GM12875 (cell line): ENCODE results near the gene RPS3.

Experiments
- H3K4me3 ChIP-seq: one replicate; pipeline ENCODE4 v1.5.1; 2011; ENCODE audit warnings: low read depth, low read length, control low read depth
- TF ChIP-seq, protein P1 (sequence below): IDR thresholded peaks from 2 replicates; pipeline ENCODE4 v1.5.1; 2011; ENCODE audit warnings: low read depth, mild to moderate bottlenecking, control low read depth, inconsistent platforms, low read length, moderate library complexity, borderline replicate concordance; ENCODE audit not compliant: insufficient read depth

The RPS3 gene

DNA sequence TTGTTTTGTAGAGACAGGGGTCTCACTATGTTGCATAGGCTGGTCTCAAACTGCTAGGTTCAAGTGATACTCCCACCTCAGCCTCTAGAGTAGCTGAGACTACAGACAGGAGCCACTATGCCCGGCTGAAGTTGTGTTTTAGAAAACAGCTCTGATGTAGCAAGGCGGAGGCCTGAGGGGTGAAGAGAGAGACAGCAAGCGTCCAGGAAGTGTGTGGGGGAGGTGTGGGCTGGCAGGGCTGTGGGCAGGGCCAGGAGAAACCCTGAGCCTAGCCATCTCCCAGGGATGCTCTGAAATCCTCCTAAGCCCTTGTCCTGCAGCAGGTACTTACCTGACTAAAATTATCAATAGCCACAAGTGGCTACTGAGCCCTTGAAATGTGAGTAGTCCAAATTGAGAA is 16.1 kb upstream of the RPS3 start:
- TF ChIP-seq, protein P1, sequence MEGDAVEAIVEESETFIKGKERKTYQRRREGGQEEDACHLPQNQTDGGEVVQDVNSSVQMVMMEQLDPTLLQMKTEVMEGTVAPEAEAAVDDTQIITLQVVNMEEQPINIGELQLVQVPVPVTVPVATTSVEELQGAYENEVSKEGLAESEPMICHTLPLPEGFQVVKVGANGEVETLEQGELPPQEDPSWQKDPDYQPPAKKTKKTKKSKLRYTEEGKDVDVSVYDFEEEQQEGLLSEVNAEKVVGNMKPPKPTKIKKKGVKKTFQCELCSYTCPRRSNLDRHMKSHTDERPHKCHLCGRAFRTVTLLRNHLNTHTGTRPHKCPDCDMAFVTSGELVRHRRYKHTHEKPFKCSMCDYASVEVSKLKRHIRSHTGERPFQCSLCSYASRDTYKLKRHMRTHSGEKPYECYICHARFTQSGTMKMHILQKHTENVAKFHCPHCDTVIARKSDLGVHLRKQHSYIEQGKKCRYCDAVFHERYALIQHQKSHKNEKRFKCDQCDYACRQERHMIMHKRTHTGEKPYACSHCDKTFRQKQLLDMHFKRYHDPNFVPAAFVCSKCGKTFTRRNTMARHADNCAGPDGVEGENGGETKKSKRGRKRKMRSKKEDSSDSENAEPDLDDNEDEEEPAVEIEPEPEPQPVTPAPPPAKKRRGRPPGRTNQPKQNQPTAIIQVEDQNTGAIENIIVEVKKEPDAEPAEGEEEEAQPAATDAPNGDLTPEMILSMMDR = no peak

DNA sequence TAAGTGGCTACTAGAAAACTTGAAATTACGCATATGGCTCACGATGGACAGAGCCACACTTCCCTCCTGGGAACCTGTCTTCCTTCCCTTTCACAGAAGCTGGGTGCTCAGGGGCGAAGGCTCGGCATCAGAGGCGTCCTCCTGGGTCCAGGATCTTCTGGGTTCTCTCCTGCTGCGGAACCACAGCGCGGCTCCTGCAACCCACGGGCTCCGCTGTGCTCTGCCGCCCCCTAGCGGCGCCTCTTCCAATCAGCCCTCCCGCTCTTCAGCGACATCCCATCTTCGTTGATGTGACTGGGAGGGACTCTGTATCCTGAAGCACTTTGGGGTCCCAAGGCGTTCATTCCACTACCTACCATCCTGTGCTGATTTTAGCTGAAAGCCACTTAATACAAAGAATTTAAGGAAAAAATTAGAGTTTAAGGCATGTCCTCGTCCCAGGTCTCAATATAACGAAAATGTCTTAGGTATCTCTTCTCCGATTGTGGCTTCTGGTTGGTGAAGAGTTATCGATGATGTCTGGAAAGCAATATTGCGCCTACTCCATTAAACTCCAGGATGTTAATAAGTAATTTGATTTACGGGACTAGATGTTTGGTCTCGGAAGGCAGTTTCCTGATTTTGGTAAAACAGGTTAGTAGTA is 14.8 kb upstream of the RPS3 start:
- H3K4me3 ChIP-seq = no peak overlapping the region
- TF ChIP-seq, protein P1 = peak; percentile 96

More for the DNA sequence above, 16.1 kb upstream of the RPS3 start:
- H3K4me3 ChIP-seq = no peak overlapping the region

DNA sequence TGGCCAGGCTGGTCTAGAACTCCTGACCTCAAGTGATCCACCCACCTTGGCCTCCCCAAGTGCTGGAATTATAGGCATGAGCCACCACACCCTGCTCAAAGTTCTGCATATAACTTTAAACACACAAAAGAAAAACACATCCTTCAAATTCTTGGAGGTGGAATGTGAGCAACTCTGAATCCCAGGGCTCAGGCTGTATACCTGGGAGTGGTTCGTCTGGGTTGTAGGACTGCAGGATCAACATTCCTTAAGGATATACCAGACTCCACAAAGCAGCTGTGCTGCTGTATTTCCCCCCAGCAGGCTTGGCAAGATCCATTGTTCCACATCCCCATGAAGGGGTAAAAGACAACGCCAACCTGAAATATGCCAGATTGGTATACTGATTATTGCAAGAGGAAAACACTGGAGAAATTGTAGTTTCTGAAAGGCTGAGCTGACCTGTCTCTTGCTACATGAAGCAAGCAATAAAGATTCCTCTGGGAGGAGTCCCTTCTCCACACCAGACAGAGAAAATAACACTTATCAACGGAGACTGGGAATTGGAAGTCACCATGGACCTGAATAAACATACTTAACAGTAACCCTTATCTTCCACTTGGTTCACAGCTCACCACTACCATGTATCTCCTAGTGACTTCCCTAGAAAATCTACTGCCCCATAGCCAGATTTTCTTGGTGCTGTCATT is 12.2 kb upstream of the RPS3 start:
- no peak overlapping the region for H3K4me3 ChIP-seq
- TF ChIP-seq, protein P1 = no peak

DNA sequence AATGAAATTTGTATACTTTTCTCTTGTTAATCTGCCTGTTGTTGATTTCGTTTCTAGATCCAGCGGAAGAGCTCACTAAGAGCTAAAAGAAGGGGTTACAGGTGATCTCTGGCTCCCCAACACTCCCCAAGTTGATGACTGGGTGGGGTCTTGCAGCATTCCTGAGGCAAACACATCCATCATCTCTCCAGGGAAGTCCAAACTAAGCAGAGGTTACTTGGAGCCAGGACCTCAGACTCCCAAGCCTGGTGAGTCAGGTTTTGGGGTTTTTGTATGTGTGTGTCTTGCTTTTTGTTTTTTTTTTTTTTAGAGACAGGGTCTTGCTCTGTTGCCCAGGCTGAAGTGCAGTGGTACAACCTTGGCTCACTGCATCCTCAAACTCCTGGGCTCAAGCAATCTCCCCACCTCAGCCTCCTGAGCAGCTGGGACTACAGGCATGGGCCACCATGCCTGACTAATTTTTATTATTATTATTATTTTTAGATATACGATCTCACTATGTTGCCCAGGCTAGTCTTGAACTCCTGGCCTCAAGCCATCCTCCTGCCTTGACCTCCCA is 11.5 kb upstream of the RPS3 start:
- TF ChIP-seq, protein P1 = no peak
- H3K4me3 ChIP-seq = no peak overlapping the region

DNA sequence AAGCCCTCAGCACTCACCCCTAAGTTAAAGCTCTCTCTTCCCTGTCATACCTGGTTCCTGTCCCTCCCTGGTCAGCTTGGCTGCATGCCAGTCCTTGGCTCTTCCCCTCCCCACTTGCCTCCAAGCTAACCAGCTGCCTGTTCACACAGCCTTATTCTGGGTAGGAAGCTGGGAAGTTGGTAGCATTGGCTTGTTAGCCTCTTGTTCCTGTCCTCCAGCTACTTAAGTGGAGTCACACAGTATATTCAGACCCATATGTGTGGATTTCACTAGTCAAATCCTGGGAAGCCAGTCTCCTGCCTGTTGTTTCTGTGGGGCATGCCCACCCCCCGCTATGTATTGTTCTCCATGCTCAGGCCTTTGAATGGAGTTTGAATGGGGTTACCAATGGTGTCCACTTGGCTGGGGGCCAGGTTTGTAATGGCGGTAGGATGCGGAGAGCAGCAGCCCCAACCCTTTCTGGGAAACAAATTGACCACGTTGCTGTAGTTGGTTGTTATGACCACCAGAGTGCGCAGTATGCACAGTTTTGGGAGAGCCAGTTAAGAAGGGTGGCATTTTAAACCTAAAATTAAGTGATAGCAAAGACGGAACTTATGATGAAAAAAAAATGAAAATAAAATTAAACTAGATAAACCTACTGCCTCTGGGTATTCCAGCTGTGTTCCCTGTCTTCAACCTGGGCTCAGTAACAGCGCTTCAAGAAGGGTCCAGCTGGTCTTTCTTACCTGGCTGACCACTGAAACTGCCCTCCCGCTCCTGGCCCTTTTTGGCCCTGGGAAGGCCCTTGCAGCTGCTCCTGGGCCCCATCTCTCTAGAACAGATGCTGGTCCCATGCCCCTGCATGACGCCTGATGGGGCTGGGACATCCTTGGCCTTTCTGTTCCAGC is 10.7 kb upstream of the RPS3 start:
- TF ChIP-seq, protein P1 = peak; percentile 71
- H3K4me3 ChIP-seq = no peak overlapping the region

DNA sequence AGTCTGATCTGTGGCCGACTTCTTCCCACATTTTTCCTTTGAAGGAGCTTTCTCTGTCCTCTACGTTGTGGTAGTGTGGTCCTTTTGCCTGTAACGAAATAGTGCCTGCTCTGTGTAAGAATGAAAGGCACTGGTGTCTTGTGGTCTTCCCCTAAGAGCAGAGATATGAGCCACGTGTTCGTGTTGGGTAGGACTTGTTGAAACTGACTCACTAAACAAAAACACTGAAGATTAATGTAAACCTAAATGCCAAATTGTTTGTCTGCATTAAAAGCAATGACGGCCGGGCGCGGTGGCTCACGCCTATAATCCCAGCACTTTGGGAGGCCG is 10.1 kb upstream of the RPS3 start:
- TF ChIP-seq, protein P1 = no peak
- no peak overlapping the region for H3K4me3 ChIP-seq

DNA sequence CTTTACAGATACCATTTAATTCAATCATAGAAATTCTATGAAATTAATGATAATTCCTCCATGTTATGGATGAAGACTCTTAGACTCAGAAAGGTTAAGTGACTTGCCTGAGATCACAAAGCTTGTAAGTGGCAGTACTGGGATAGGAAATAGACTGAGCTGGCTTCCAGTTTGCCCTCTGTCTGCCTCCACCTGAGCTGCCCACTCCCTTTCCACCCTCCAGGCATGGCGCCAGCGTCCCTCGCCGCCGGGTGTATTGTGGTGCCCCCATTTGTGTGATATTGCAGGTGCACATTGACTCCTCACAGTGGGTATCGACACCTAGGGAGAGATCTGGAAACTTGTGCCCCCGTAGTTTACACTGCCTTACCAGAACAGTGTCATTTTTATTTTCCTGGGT is 9.4 kb upstream of the RPS3 start:
- TF ChIP-seq, protein P1 = no peak

More for the DNA sequence above, 9.4 kb upstream of the RPS3 start:
- H3K4me3 ChIP-seq = no peak overlapping the region
